Mucosa of rectum (tissue), 2 donors: ENCODE results near the gene PCK2.

ENCODE experiments used
- H3K27ac ChIP-seq, 2 donors: one replicate each; pipeline ENCODE4 v1.7.0; 2013; ENCODE audit warnings: inconsistent platforms in 2 of 2, low read depth in 2 of 2, low read length in 2 of 2
- H3K27me3 ChIP-seq, 2 donors: one replicate each; pipeline ENCODE4 v1.7.0; 2013; ENCODE audit warnings: low read length in 2 of 2; ENCODE audit not compliant: control insufficient read depth in 2 of 2, insufficient read depth in 2 of 2
- H3K36me3 ChIP-seq, 2 donors: one replicate each; pipeline ENCODE4 v1.7.0; 2013; ENCODE audit warnings: low read length in 2 of 2; ENCODE audit not compliant: control insufficient read depth in 2 of 2, insufficient read depth in 2 of 2
- H3K4me1 ChIP-seq, 2 donors: one replicate each; pipeline ENCODE4 v1.7.0; 2013; ENCODE audit warnings: low read length in 2 of 2, mild to moderate bottlenecking in 1 of 2; ENCODE audit not compliant: control insufficient read depth in 2 of 2, insufficient read depth in 2 of 2
- H3K4me3 ChIP-seq, 2 donors: one replicate each; pipeline ENCODE4 v1.7.0; 2013; ENCODE audit warnings: low read length in 2 of 2
- H3K9ac ChIP-seq, 2 donors: one replicate each; pipeline ENCODE4 v1.7.0; 2013; ENCODE audit warnings: low read length in 2 of 2, low read depth in 1 of 2, mild to moderate bottlenecking in 1 of 2
- H3K9me3 ChIP-seq, 2 donors: one replicate each; pipeline ENCODE4 v1.7.0; 2013; ENCODE audit warnings: low read length in 2 of 2; ENCODE audit not compliant: control insufficient read depth in 2 of 2
- donor health status: healthy.
- donor health status: Normal muscosa, but diverticular disease.

The PCK2 gene

DNA sequence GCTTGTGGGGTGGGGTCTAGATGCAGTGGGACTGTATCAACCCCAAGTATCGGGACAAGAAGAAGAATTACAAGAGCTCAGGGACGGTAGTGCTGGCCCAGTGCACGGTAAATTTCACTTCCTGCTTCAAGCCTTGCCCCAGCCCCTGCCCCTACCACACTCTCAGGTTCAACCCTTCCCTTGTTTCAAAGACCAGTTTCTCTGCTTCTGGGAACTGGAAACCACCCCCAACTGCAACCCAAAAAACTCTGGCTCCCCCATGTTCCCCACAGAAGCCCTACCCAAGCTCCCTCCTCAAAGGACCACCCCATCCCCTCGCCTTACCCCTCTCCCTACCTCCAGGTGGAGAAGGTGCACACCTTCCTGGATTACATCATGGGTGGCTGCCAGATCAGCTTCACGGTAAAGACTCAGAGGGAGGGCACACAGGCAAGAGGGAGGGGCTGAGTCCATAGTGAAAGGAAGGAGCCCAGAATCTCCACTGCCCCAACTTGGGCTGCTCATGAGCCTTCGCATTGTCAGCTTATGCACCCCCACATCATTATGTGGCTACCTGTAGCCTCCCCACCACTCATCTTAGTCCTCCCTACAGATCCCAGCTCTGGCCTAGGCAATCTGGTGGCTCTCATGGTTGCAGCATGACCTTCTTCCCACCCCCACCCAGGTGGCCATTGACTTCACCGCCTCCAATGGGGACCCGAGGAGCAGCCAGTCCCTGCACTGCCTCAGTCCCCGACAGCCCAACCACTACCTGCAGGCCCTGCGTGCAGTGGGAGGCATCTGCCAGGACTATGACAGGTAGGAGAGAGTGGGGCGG, 18.4 kb upstream of the PCK2 start:
- Histone ChIP-seq H3K9me3 (no peaks in the 10 kb centered on the region), H3K4me3 (no peak overlapping the region), H3K27me3 (peaks cover 0 to 3% of the 10 kb centered on the region in 2 donors), H3K9ac (no peak overlapping the region), H3K4me1 (peaks cover 15 to 22% of the 10 kb centered on the region in 2 donors), H3K27ac (no peak overlapping the region), H3K36me3 (no peaks in the 10 kb centered on the region)

DNA sequence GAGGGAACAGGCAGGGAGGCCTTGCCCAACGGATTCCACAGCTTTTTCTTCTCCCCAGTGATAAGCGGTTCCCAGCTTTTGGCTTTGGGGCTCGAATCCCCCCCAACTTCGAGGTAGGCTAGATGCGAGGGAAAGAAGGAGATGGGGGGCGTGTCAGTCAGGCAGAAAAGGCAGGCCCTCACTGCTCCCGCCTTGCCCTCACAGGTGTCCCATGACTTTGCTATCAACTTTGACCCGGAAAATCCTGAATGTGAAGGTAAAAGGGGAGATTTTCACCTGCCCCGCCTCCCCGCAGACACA, 17.9 kb upstream of the PCK2 start:
- Histone ChIP-seq H3K4me1 (peaks cover 20 to 25% of the 10 kb centered on the region in 2 donors), H3K27me3 (peaks cover 0 to 3% of the 10 kb centered on the region in 2 donors), H3K9ac (no peak overlapping the region), H3K27ac (no peak overlapping the region), H3K4me3 (no peak overlapping the region), H3K36me3 (no peaks in the 10 kb centered on the region), H3K9me3 (no peaks in the 10 kb centered on the region)

DNA sequence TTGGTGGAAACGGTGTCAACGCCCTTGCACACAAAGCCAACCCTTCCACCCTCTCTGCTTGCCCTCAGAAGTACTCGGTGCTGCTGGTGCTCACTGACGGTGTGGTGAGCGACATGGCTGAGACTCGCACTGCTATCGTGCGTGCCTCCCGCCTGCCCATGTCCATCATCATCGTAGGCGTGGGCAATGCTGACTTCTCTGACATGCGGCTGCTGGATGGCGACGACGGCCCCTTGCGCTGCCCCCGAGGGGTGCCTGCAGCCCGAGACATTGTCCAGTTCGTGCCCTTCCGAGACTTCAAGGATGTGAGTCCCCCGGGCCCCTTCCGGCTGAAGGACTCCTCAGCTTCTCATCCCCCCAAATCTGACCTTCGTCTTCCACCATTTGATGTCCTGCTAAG, 17.0 kb upstream of the PCK2 start:
- H3K4me1 ChIP-seq = peaks cover 15 to 23% of the 10 kb centered on the region in 2 donors
- no peak overlapping the region for H3K4me3 ChIP-seq
- no peaks in the 10 kb centered on the region for H3K9me3 ChIP-seq
- H3K27me3 ChIP-seq = peaks cover 0 to 3% of the 10 kb centered on the region in 2 donors
- no peaks in the 10 kb centered on the region for H3K36me3 ChIP-seq
- H3K9ac ChIP-seq = no peak overlapping the region
- H3K27ac ChIP-seq = no peak overlapping the region

DNA sequence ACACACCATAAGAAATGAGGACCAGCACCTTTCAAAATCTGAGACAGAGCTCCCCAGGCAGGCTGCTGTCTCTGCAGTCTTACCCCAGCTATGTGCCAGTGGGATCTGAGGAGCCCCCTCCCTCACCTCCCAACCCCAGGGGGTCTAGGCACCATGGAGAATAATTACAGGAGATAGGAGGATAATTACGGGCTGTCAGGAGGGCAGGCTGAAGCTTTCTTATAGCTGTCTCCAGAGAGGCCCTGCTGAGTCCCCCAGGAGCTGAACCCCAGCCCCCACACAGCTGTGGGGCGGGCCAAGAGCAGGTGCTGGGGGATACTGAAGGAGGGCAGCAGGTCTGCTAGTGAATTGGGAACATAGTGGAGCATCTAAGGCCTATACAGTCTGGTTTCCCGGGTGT, 16.0 kb upstream of the PCK2 start:
- no peak overlapping the region for H3K4me3 ChIP-seq
- H3K27ac ChIP-seq = no peak overlapping the region
- no peaks in the 10 kb centered on the region for H3K36me3 ChIP-seq
- H3K9me3 ChIP-seq = no peaks in the 10 kb centered on the region
- H3K27me3 ChIP-seq = peaks cover 0 to 3% of the 10 kb centered on the region in 2 donors
- H3K4me1 ChIP-seq = peaks cover 8 to 15% of the 10 kb centered on the region in 2 donors
- no peak overlapping the region for H3K9ac ChIP-seq

DNA sequence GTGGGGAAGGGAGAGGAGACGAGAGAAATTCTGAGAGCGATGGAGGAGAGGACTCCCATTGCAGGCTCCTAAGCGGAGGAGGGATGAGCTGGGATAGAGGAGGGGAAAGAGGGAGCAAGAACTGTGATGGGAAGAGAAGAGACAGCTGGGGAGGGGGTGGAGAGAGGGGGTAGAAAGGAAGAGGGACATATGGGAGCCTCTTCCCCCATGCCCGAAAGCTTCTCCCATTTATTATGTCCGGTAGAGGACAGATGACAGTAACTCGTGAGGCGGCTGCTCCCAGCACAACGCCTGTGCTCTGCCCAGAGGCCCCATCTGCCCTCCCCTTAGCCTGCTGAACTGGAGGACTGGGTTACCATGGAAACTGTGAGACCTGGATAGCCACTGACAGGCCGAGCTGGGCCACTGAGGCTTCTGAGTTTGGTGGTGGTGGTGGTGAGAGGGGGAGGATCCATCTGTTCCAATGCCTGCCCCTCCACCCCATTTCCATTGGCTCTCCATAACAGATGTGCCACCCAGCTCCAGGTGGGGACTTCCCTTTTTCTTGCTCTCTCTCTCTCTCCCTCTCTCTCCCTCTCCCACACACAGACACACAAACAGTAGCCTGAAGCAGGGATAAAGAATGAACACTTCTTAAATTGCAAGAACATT, 14.5 kb upstream of the PCK2 start:
- Histone ChIP-seq H3K4me3 (no peak overlapping the region), H3K4me1 (peaks cover 8 to 15% of the 10 kb centered on the region in 2 donors), H3K9me3 (no peaks in the 10 kb centered on the region), H3K27ac (no peak overlapping the region), H3K27me3 (peaks cover 0 to 3% of the 10 kb centered on the region in 2 donors), H3K36me3 (no peaks in the 10 kb centered on the region), H3K9ac (no peak overlapping the region)

DNA sequence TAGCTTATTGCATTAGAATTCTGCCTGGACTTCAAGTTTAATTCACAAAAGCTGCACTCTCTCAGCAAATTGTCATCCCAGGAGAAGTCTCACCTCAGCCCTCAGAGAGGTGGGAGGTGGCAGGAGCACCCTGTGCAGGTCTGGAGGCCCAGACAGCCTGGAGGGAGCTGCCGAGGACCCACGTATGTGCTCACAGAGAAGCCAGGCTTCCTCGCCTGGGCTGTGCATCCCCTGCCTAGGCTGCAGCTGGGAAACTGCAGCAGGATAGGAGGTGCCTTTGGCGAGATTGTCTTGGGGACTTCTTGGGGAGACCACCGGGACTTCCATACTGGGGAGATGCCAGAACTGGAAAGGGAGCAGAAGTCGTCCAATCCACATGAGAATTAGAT, 14.0 kb upstream of the PCK2 start:
- H3K9ac ChIP-seq = no peak overlapping the region
- H3K27me3 ChIP-seq = peaks cover 0 to 3% of the 10 kb centered on the region in 2 donors
- H3K36me3 ChIP-seq = no peaks in the 10 kb centered on the region
- no peak overlapping the region for H3K27ac ChIP-seq
- H3K9me3 ChIP-seq = no peaks in the 10 kb centered on the region
- peaks cover 8 to 14% of the 10 kb centered on the region in 2 donors for H3K4me1 ChIP-seq
- H3K4me3 ChIP-seq = no peak overlapping the region

DNA sequence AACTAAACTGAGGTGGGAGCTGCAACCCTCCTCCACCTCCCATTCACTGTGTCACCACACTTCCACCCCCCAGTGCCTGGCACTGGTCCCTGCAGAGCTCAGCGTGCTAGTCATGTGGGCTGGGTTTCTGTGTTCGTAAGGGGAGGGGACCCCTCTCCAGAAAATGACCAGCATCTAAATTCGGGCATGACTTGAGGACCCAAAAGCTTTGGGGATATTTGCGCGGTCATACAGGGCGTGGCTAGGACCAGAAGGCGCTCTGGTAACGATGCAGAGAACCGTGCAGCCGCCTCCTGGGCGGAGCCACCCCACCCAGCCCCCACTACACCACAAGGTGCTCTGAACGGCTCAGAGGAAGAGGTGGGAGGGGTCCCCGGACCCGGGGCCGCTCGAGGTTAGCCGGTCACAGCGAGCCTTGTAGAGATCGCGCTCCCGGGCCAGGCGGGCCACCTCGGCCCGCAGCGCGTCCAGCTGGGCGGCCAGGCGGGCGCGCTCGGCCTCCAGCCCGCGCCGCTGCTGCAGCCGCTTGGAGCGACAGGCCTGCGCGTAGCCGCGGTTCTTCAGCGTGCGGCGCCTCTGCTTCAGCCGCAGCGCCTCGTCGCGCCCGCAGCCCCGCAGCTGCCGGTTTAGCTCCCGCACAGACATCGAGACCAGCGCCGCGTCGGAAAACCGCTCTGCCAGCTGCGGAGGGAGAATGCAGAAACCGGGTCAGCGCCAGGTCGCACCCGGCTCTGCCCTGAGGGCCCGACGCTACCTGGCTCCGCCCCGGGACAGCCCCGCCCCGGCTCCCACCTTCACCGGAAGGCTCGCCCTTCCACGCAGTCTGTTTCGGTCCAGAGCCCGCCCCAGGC, 13.0 kb upstream of the PCK2 start:
- Histone ChIP-seq H3K27me3 (peaks cover 0 to 3% of the 10 kb centered on the region in 2 donors), H3K36me3 (no peaks in the 10 kb centered on the region), H3K9ac (peak overlapping the region; percentile 49 to 77), H3K27ac (peak overlapping the region; percentile 61 to 81), H3K4me3 (peak overlapping the region; percentile 61 to 75), H3K4me1 (peaks cover 8 to 11% of the 10 kb centered on the region in 2 donors), H3K9me3 (no peaks in the 10 kb centered on the region)

DNA sequence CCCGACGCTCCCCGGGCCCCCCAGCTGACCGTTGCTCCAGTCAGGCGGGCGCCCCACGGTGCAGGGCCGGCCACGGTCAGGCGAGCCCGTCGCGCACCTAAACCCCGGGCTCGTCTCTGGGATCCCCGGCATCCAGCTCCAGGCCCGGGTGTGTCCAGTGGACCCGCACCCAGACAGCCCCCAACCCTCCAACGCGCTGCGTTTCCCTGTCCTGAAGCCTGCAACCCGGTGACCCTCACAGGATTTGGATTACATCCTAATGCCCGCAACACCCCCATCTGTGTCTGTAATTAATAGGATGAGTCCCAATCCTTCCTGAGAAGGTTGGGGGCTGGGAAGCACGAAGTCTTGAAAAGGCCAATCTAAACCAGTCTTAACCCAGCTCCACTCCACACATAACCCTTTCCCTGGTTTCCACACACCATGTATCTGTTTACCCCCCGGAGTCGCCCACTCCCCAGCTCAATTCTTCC, 12.3 kb upstream of the PCK2 start:
- peaks cover 0 to 3% of the 10 kb centered on the region in 2 donors for H3K27me3 ChIP-seq
- H3K36me3 ChIP-seq = no peaks in the 10 kb centered on the region
- H3K27ac ChIP-seq = peak overlapping the region; percentile 61 to 81
- peak overlapping the region; percentile 61 to 75 for H3K4me3 ChIP-seq
- H3K4me1 ChIP-seq = peaks cover 8 to 11% of the 10 kb centered on the region in 2 donors
- peak overlapping the region in 1 of 2 donors; percentile 77 for H3K9ac ChIP-seq
- no peaks in the 10 kb centered on the region for H3K9me3 ChIP-seq

DNA sequence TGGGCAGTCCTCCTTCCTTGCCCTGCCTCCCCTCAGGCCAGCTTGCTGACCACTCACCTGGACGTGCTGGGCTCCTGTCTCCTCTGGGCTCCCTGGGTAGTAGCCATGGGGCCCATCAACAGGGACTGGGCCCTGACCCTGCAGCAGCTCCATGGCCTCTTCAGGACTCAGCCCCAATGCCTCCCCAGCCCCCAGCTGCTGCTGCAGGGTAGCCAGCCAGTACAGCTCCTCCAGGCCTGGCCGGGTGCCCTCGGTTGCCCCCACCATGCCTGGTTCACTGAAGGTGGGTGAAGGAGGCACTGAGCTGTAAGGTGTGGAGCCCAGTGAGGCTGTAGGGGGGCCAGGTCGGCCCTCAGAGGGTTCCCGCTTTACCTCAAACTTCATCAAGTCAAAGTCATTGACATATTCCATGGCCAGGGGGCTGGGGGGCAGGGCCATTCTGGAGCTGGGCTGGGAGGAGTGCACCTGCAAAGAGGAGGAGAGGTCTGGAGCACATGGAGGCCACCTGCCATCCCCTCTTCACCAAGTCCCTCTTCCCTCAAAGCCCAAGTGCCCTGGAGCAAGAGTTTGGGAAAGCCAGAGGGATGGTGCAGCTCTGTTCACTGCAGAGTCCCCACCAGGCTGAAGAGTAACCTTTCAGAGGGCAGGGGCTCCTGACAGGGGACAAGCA, 11.6 kb upstream of the PCK2 start:
- Histone ChIP-seq H3K27me3 (peaks cover 0 to 3% of the 10 kb centered on the region in 2 donors), H3K4me3 (no peak overlapping the region), H3K9me3 (no peaks in the 10 kb centered on the region), H3K9ac (no peak overlapping the region), H3K27ac (no peak overlapping the region), H3K36me3 (no peaks in the 10 kb centered on the region), H3K4me1 (peaks cover 8 to 11% of the 10 kb centered on the region in 2 donors)
